Psoas muscle (tissue), 8 donors: ENCODE results near the gene ACOXL. TPM values are rescaled to one million over a fixed set of nuclear protein-coding genes. Genes with fewer than 3 reads are reported as not detected.

Experiments
- ATAC-seq, 4 donors: fragments of 200-7000 bp; cut with Tn5 transposase; one replicate each; pipeline ENCODE4 v1.9.1; 2020; ENCODE audit warnings: moderate library complexity in 3 of 4, mild to moderate bottlenecking in 2 of 4
- DNase-seq, 2 donors: peaks; one replicate each; pipeline ENCODE4 v3.0.0-alpha.2; 2020
- H3K27ac ChIP-seq: fragments of 200-600 bp; one replicate; pipeline ENCODE4 v1.8.0; 2022
- H3K27me3 ChIP-seq, 3 donors: fragments of 200-600 bp in 1 of 3; one replicate each; pipeline versions ENCODE4 v1.6.1 to v1.8.0; 2013 to 2022; ENCODE audit warnings: low read length in 2 of 3, mild to moderate bottlenecking in 2 of 3, moderate library complexity in 1 of 3; ENCODE audit not compliant: insufficient read depth in 3 of 3
- H3K36me3 ChIP-seq, 2 donors: fragments of 200-600 bp in 1 of 2; one replicate each; pipeline versions ENCODE4 v1.6.1 to v1.8.0; 2013 to 2022; ENCODE audit warnings: low read depth in 1 of 2, mild to moderate bottlenecking in 1 of 2, moderate library complexity in 1 of 2; ENCODE audit not compliant: insufficient read depth in 1 of 2
- H3K4me1 ChIP-seq: fragments of 200-600 bp; one replicate; pipeline ENCODE4 v1.8.0; 2022
- H3K4me3 ChIP-seq: fragments of 200-600 bp; one replicate; pipeline ENCODE4 v1.8.0; 2022; ENCODE audit warnings: mild to moderate bottlenecking
- H3K9me3 ChIP-seq: fragments of 200-600 bp; one replicate; pipeline ENCODE4 v1.8.0; 2022
- WGBS, 3 donors: extraction: QIAGEN DNeasy Blood & Tissue Kit; methylation state at CpG; one replicate each; pipeline versions ENCODE4 v1.1.6 to v1.1.7; 2013; 5-methylcytosine and 5-hydroxymethylcytosine counted together
- intact Hi-C, 2 donors: fragments of 100-400 bp; cut with DNase I; formaldehyde crosslinking; loops; one replicate each; pipeline versions ENCODE4 v1.11.0 to v1.14.2; 2022
- polyA plus RNA-seq, 3 donors: library from polyadenylated mRNA; stranded (reverse); fragments of 200-250 nt; gene quantifications; one replicate each; pipeline ENCODE4 v1.2.3, GENCODE V29; 2013
- total RNA-seq, 4 donors: library from RNA; stranded (reverse); fragmentation: NEBNext Ultra II Directional in 2 of 4; extraction: Animal tissue kit (Norgen Biotek cat#: 25700) in 2 of 4; gene quantifications; one replicate each; pipeline versions ENCODE4 v1.2.1 to v1.2.4, GENCODE V29; 2021 to 2023
- TF ChIP-seq, protein P1 (sequence below): fragments of 200-600 bp; IDR thresholded peaks from one replicate; pipeline ENCODE4 v1.8.0; 2022; ENCODE audit warnings: antibody characterized with exemption
- donor health status: healthy with polysubstance abuse.
- donor health status: DM: no; HTN: no; CAD: no; lungs with moderate emphysema.
- donor health status: Bipolar disorder and iron deficiency.
- donor health status: healthy.
- donor health status: DM: yes; HTN: yes; CAD: no.
- donor health status: DM: no; HTN: no; CAD: no.
- donor health status: DM: no; HTN: no; CAD: no.
- donor health status: DM: yes; HTN: yes; CAD: no.

The ACOXL gene
- total and polyA plus RNA-seq, 7 donors, result 0.01 TPM; not detected in 6

DNA sequence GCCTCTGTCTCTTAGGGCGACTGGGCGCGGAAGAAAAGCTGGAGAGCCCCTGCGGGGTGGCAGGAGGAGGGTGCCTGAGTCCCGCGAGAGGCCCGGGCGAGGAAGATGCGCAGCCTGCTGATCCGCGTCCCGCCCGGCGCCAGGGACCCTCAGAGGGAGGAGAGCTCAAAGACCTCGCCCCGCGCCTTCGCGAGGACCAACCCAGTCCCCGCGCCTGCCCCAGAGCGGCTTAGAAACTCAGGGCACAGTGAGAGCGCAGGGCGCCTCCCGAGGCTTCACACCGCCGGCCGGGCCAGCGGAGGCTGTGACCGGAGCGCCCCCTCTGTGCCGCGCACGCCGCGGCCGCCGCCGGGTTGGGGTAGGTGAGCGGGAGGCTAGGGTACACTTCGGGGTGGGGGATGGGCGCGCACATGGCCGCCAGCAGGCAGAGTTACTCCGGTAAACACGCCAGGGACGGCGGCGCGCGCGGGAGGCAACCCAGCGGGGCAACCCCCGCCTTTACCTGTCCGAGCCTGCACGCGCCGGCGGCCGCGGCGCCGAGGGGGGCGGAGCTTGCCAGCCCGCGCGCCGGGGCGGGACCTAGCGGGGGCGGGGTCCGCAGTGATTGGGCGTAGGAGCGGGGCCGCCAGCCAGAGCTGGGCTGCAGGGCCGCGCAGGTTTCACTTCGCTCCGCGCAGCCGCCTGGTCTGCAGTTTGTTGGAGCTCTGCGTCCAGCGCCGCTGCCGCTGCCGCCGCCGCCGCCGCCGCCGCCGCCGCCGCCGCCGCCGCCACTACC, 388.1 kb downstream of the ACOXL start, which contains the start of gene BCL2L11:
BCL2L11 (plus strand) TSS at position 662 of the 775 bp plus-strand sequence. CDS start 2,832 bp downstream, outside the sequence.
- peak; percentile 90 to 96 for DNase-seq
- peak; percentile 76 to 86 (median 84) for ATAC-seq
- H3K4me1 ChIP-seq, result peaks cover 19% of the 10 kb centered on the region
- peak within 1 kb of the TSS; percentile 93 for H3K27ac ChIP-seq
- H3K4me3 ChIP-seq, result peak within 1 kb of the TSS; percentile 84
- peaks cover 0 to 4% (median 0%) of the 10 kb centered on the region in 3 donors for H3K27me3 ChIP-seq
- 1 to 4% (median 2%) methylated on average over 44 to 98 of the region's 98 CpGs for WGBS, 3 donors
- TF ChIP-seq, protein P1, sequence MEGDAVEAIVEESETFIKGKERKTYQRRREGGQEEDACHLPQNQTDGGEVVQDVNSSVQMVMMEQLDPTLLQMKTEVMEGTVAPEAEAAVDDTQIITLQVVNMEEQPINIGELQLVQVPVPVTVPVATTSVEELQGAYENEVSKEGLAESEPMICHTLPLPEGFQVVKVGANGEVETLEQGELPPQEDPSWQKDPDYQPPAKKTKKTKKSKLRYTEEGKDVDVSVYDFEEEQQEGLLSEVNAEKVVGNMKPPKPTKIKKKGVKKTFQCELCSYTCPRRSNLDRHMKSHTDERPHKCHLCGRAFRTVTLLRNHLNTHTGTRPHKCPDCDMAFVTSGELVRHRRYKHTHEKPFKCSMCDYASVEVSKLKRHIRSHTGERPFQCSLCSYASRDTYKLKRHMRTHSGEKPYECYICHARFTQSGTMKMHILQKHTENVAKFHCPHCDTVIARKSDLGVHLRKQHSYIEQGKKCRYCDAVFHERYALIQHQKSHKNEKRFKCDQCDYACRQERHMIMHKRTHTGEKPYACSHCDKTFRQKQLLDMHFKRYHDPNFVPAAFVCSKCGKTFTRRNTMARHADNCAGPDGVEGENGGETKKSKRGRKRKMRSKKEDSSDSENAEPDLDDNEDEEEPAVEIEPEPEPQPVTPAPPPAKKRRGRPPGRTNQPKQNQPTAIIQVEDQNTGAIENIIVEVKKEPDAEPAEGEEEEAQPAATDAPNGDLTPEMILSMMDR, result no peak
- H3K9me3 ChIP-seq, result no peaks in the 10 kb centered on the region
- intact Hi-C loops, result loop anchor here in 1 of 2 donors (10.0 kb wide), 1 partner anchor 306 kb away; no protein-coding TSS in a partner anchor
- peaks cover 0 to 18% of the 10 kb centered on the region in 2 donors for H3K36me3 ChIP-seq

DNA sequence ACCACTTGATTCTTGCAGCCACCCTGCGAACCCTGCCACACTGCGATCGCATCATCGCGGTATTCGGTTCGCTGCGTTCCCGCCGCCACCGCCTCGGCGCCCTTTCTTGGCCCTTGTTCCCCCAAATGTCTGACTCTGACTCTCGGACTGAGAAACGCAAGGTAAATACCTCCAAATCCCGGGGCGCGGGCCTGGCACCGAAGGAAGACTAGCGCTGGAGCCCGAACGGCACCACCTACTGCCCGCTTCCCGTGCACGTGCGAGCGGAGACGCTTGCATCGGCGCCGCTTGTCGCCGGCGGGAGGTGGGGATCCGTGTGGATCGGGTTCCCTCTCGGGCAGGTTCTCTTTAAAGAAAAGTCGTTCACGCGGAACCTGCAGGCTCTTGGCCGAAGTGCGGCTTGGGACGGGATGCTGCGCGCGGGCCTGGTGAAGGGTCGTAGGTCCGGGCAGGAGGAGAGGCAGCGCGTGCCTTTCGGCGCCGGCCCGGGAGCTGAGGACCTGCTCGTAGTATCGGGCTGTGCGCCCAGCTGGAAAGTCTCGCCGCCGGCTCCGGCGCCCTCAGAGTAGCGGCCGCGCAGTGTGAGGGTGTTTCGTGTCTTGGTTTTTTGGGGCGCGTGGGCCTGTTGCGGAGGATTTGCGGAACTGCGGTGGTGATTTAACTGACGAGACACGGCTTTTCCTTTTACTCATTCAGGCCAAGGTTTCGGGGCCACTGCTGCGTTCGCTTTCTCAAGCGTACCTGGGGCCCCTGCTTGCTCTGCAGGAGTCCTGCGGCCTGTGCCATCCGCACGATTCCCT, 388.9 kb downstream of the ACOXL start:
- ATAC-seq, result peak; percentile 8 to 38 (median 22)
- peak overlapping the region; percentile 93 for H3K27ac ChIP-seq
- H3K9me3 ChIP-seq, result no peaks in the 10 kb centered on the region
- TF ChIP-seq, protein P1, result no peak
- 0% methylated on average over 65 to 80 of the region's 80 CpGs for WGBS, 3 donors
- peaks cover 0 to 26% of the 10 kb centered on the region in 2 donors for H3K36me3 ChIP-seq
- no peaks in the 10 kb centered on the region for H3K27me3 ChIP-seq
- peak; percentile 58 to 72 for DNase-seq
- peak overlapping the region; percentile 84 for H3K4me3 ChIP-seq
- intact Hi-C loops, result loop anchor here in 1 of 2 donors (10.0 kb wide), 1 partner anchor 306 kb away; no protein-coding TSS in a partner anchor
- peaks cover 22% of the 10 kb centered on the region for H3K4me1 ChIP-seq

DNA sequence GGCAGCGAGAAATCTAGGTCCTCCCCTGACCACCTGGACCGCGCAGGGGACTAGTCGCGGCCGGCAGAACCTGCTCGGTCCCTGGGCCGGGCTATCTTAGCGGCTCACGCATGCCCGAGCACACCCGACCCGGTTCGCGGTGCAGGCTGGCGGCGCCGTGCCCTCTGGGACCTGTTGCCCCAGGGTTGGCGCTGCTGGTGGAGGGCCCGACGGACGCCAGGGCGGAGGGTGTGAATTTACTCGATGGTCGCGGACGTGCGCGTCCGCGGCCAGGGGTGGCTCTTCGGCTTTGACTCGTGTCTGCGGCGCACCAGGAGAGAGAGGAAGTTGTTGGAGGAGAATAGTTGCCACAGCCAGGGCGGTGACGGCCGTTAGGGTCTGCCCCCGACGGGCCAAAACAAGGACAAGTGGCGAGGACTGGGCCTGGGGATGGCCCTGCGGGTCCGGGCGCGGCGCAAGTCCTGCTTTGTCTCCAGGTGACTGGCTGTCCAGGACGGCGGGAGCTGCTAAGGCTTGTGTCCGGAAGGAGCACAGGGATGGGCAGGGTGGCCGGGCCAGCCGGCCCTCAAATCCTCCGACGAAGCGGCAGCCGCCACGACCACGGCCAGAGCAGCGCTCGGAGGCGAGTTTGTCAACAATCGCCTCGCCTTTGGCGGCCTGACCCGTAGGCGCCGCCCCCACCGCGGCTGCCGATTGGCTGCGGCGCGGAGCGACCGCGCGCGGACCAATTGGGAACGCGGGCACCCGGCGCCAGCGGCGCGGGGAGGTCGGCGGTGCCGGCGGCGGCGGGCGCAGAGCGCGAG, 389.7 kb downstream of the ACOXL start:
- peak overlapping the region; percentile 84 for H3K4me3 ChIP-seq
- H3K27ac ChIP-seq, result peak overlapping the region; percentile 93
- peaks cover 18% of the 10 kb centered on the region for H3K4me1 ChIP-seq
- ATAC-seq (peak; percentile 74 to 82 (median 77)), DNase-seq (peak; percentile 91 to 95)
- H3K27me3 ChIP-seq, result no peaks in the 10 kb centered on the region
- peaks cover 0 to 29% of the 10 kb centered on the region in 2 donors for H3K36me3 ChIP-seq
- intact Hi-C loops, result loop anchor here in 1 of 2 donors (10.0 kb wide), 1 partner anchor 307 kb away; no protein-coding TSS in a partner anchor
- H3K9me3 ChIP-seq, result no peaks in the 10 kb centered on the region
- TF ChIP-seq, protein P1, result no peak
- WGBS, 3 donors, result 1 to 2% (median 1%) methylated on average over 77 to 93 of the region's 93 CpGs
